ENCODE results near the gene MRPL45. TPM values are rescaled to one million over a fixed set of nuclear protein-coding genes. Genes with fewer than 3 reads are reported as not detected.
A peak's percentile ranks its signal among the peaks of the same experiment; 100 is the strongest.

The MRPL45 gene
- total RNA-seq, 1 donor from 2014 or later: 53.9 TPM

GRCh38 chr17:38345743-38346142, 48.8 kb downstream of the MRPL45 start:
- no peak for DNase-seq (ENCODE audit: low read depth)
- no peak for TF ChIP-seq CTCF (conservative IDR thresholded peaks at IDR 0.05; ENCODE audit: low read depth, low read length)

GRCh38 chr17:38349097-38349730, 52.2 kb downstream of the MRPL45 start:
- TF ChIP-seq CTCF (conservative IDR thresholded peaks at IDR 0.05; ENCODE audit: low read depth, low read length): peak; percentile 99
- no peak overlapping the region for H3K4me3 ChIP-seq (ENCODE audit: low read depth, low read length)
- no peak for DNase-seq (ENCODE audit: low read depth)

More at GRCh38 chr17:38345743-38346142, 48.8 kb downstream of the MRPL45 start:
- H3K4me3 ChIP-seq (ENCODE audit: low read depth, low read length): no peak overlapping the region

GRCh38 chr17:38350035-38350434, 53.1 kb downstream of the MRPL45 start:
- DNase-seq (ENCODE audit: low read depth): no peak
- TF ChIP-seq CTCF (conservative IDR thresholded peaks at IDR 0.05; ENCODE audit: low read depth, low read length): no peak
- no peak overlapping the region for H3K4me3 ChIP-seq (ENCODE audit: low read depth, low read length)

GRCh38 chr17:38351412-38352222, 54.6 kb downstream of the MRPL45 start, which contains the start of gene SOCS7:
SOCS7 (plus strand) TSS chr17:38351844; CDS start chr17:38352053, 209 bp downstream.
- no peak for TF ChIP-seq CTCF (conservative IDR thresholded peaks at IDR 0.05; ENCODE audit: low read depth, low read length)
- DNase-seq (ENCODE audit: low read depth): no peak
- peak within 1 kb of the TSS; percentile 78 for H3K4me3 ChIP-seq (ENCODE audit: low read depth, low read length)

- H3K4me3 ChIP-seq (ENCODE audit: low read depth, low read length): peak overlapping the region; percentile 78
- DNase-seq (ENCODE audit: low read depth): no peak
- TF ChIP-seq CTCF (conservative IDR thresholded peaks at IDR 0.05; ENCODE audit: low read depth, low read length): no peak
Measured at GRCh38 chr17:38352245-38353085, 55.5 kb downstream of the MRPL45 start.

GRCh38 chr17:38353086-38353604, 56.2 kb downstream of the MRPL45 start:
- peak overlapping the region; percentile 78 for H3K4me3 ChIP-seq (ENCODE audit: low read depth, low read length)
- DNase-seq (ENCODE audit: low read depth): no peak
- TF ChIP-seq CTCF (conservative IDR thresholded peaks at IDR 0.05; ENCODE audit: low read depth, low read length): no peak

Measured in epithelial cell of proximal tubule (primary cell).